HG02973 (cell line): ENCODE measurements around the gene LRMDA.

Experiments
- ATAC-seq: cut with Tn5 transposase; IDR thresholded peaks from one replicate; pipeline ENCODE4 v1.9.1; 2021; ENCODE audit warnings: moderate library complexity; ENCODE audit not compliant: unreplicated experiment

Gene LRMDA

GRCh38 chr10:76176166-76176550 is 744.7 kb downstream of the LRMDA start:
- ATAC-seq: no peak

- no peak for ATAC-seq
Observed at GRCh38 chr10:76177936-76178335, 746.5 kb downstream of the LRMDA start.

- no peak for ATAC-seq
Observed at GRCh38 chr10:76178532-76179292, 747.3 kb downstream of the LRMDA start.

- no peak for ATAC-seq
Observed at GRCh38 chr10:76179806-76180205, 748.4 kb downstream of the LRMDA start.

GRCh38 chr10:76184647-76185046 is 753.2 kb downstream of the LRMDA start:
- no peak for ATAC-seq

GRCh38 chr10:76185471-76186301 is 754.3 kb downstream of the LRMDA start:
- ATAC-seq: no peak

GRCh38 chr10:76188216-76188615 is 756.8 kb downstream of the LRMDA start:
- ATAC-seq: no peak

GRCh38 chr10:76190634-76191270 is 759.3 kb downstream of the LRMDA start:
- ATAC-seq: no peak

- no peak for ATAC-seq
Observed at GRCh38 chr10:76191336-76191735, 759.9 kb downstream of the LRMDA start.

GRCh38 chr10:76192151-76192550 is 760.7 kb downstream of the LRMDA start:
- ATAC-seq: no peak

- ATAC-seq: no peak
Observed at GRCh38 chr10:76192694-76193320, 761.4 kb downstream of the LRMDA start.

GRCh38 chr10:76195654-76196390 is 764.4 kb downstream of the LRMDA start:
- ATAC-seq: no peak

GRCh38 chr10:76197293-76197692 is 765.9 kb downstream of the LRMDA start:
- ATAC-seq: no peak

- ATAC-seq: no peak
Observed at GRCh38 chr10:76198287-76199035, 767.0 kb downstream of the LRMDA start.

GRCh38 chr10:76201962-76202361 is 770.5 kb downstream of the LRMDA start:
- no peak for ATAC-seq

- no peak for ATAC-seq
Observed at GRCh38 chr10:76202777-76203176, 771.4 kb downstream of the LRMDA start.

GRCh38 chr10:76205361-76205760 is 773.9 kb downstream of the LRMDA start:
- no peak for ATAC-seq

- no peak for ATAC-seq
Observed at GRCh38 chr10:76206797-76207352, 775.5 kb downstream of the LRMDA start.

- ATAC-seq: no peak
Observed at GRCh38 chr10:76209135-76209534, 777.7 kb downstream of the LRMDA start.

- ATAC-seq: no peak
Observed at GRCh38 chr10:76210211-76210610, 778.8 kb downstream of the LRMDA start.
